Prostate gland (tissue), 2 donors: ENCODE results near the gene NR6A1.

ENCODE experiments used
- POLR2AphosphoS5 ChIP-seq: sonication (generic); formaldehyde crosslinking; IDR thresholded peaks from one replicate; pipeline ENCODE4 v1.6.1; 2017; ENCODE audit warnings: antibody characterized with exemption
- TF ChIP-seq, protein P1 (sequence below), 4 experiments: fragments of 200-600 bp in 2 of 4; fragments of 450-650 bp in 2 of 4; sonication (generic) in 2 of 4; IDR thresholded peaks; 1 replicate in 3 of 4; 2 replicates in 1 of 4; pipeline ENCODE4 v1.5.1; 2016 to 2019; ENCODE audit warnings: antibody characterized with exemption in 4 of 4, mild to moderate bottlenecking in 2 of 4, moderate library complexity in 2 of 4

DNA sequence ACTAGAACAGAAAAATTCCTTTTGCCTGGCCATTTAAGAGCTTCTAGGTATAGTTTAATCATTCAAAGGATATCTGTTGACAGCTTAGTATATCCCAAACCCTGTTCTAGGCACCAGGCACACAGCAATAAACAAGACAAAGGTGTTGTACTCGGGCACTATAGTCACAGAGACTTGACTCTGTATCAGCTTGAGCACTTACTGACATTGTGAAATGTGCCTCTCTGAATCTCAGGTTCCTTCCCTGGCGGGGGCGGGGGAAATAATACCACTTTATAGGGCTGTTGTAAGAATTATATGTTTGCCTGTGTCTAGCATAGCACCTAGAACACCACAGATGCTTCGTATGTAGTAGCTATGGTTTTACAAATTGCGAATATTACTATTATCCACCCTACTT, 104.5 kb downstream of the NR6A1 start:
- TF ChIP-seq, protein P1, sequence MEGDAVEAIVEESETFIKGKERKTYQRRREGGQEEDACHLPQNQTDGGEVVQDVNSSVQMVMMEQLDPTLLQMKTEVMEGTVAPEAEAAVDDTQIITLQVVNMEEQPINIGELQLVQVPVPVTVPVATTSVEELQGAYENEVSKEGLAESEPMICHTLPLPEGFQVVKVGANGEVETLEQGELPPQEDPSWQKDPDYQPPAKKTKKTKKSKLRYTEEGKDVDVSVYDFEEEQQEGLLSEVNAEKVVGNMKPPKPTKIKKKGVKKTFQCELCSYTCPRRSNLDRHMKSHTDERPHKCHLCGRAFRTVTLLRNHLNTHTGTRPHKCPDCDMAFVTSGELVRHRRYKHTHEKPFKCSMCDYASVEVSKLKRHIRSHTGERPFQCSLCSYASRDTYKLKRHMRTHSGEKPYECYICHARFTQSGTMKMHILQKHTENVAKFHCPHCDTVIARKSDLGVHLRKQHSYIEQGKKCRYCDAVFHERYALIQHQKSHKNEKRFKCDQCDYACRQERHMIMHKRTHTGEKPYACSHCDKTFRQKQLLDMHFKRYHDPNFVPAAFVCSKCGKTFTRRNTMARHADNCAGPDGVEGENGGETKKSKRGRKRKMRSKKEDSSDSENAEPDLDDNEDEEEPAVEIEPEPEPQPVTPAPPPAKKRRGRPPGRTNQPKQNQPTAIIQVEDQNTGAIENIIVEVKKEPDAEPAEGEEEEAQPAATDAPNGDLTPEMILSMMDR (IDR thresholded peaks at IDR 0.05), result no peak
- no peak for TF ChIP-seq POLR2AphosphoS5
